Measurements from ENCODE around the gene OR2A5. TPM values are rescaled to one million over a fixed set of nuclear protein-coding genes. Genes with fewer than 3 reads are reported as not detected.

The OR2A5 gene, protein sequence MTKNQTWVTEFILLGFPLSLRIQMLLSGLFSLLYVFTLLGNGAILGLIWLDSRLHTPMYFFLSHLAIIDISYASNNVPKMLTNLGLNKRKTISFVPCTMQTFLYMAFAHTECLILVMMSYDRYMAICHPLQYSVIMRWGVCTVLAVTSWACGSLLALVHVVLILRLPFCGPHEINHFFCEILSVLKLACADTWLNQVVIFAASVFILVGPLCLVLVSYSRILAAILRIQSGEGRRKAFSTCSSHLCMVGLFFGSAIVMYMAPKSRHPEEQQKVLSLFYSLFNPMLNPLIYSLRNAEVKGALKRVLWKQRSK
- not detected for total RNA-seq

DNA sequence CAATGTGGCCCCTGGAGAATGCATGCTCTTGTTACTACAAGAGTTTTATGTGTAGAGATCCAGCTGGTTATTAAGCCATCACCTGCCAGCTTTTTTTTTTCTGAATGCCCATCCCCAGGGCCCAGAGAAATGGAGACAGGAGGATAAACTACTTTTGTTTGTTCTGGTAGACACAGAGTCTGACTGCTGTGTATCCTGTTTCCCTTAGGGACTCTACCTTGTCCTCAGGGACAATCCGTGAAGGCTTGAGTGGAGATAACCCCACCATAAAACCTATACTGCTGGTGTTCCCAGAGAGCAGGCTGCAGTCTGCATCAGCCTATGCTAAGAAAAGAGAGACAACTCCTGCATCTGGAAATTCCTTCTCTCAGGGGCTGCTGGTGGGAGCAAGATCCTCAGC lies at the start of gene OR2A5:
TSS of gene OR2A5 (plus strand) at position 301 of the 400 bp plus-strand sequence. CDS start 1,454 bp downstream, outside the sequence.
- Histone ChIP-seq H3K9me3 (no peaks in the 10 kb centered on the region), H3K27me3 (no peaks in the 10 kb centered on the region), H3K27ac (no peak within 1 kb of the TSS), H3K4me1 (no peaks in the 10 kb centered on the region), H3K36me3 (no peaks in the 10 kb centered on the region), H3K4me3 (no peak within 1 kb of the TSS)
- ATAC-seq: no peak
- in situ Hi-C loops (cut with MboI; ENCODE audit: low sequenced_read_pairs in 4 of 4): no loop called here
- DNase-seq: no peak
- TF ChIP-seq POLR2A (IDR thresholded peaks at IDR 0.05): no peak
- TF ChIP-seq, protein P1, sequence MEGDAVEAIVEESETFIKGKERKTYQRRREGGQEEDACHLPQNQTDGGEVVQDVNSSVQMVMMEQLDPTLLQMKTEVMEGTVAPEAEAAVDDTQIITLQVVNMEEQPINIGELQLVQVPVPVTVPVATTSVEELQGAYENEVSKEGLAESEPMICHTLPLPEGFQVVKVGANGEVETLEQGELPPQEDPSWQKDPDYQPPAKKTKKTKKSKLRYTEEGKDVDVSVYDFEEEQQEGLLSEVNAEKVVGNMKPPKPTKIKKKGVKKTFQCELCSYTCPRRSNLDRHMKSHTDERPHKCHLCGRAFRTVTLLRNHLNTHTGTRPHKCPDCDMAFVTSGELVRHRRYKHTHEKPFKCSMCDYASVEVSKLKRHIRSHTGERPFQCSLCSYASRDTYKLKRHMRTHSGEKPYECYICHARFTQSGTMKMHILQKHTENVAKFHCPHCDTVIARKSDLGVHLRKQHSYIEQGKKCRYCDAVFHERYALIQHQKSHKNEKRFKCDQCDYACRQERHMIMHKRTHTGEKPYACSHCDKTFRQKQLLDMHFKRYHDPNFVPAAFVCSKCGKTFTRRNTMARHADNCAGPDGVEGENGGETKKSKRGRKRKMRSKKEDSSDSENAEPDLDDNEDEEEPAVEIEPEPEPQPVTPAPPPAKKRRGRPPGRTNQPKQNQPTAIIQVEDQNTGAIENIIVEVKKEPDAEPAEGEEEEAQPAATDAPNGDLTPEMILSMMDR (IDR thresholded peaks at IDR 0.05 in 4 of 5, conservative IDR thresholded peaks at IDR 0.05 in 1 of 5): no peak
- intact Hi-C loops (cut with DNase I; ENCODE audit: low total_unique reads): no loop called here

DNA sequence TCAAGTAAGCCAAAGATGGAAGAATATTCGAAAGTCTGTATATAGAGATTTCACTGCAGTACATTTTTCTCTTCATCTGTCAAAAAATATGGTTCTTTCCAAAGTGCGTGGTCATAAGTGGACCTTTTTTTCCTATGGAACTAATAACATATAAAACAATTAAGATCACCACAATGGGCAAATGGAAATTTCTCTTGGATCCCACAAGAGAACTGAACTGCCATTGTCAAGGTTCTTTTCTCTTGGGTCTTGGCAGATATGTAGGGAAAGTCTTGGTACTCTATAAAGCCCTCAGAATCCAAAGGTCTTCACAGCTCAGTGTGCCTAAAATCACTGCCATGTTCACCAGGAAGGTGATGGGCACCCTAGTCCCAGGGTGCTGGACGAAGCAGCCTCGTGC lies 48.7 kb upstream of the OR2A5 start, which contains the start of gene OR6B1:
TSS of gene OR6B1 (plus strand) at position 301 of the 400 bp plus-strand sequence. CDS start 3,677 bp downstream, outside the sequence.
- H3K9me3 ChIP-seq: no peaks in the 10 kb centered on the region
- in situ Hi-C loops (cut with MboI; ENCODE audit: low sequenced_read_pairs in 4 of 4) (no loop called here), intact Hi-C loops (cut with DNase I; ENCODE audit: low total_unique reads) (no loop called here)
- ATAC-seq (no peak), DNase-seq (no peak)
- TF ChIP-seq, protein P1 (IDR thresholded peaks at IDR 0.05 in 4 of 5, conservative IDR thresholded peaks at IDR 0.05 in 1 of 5): no peak
- TF ChIP-seq POLR2A (IDR thresholded peaks at IDR 0.05): no peak
- H3K4me3 ChIP-seq: no peak within 1 kb of the TSS
- H3K27me3 ChIP-seq: no peaks in the 10 kb centered on the region
- no peaks in the 10 kb centered on the region for H3K36me3 ChIP-seq
- H3K4me1 ChIP-seq: no peaks in the 10 kb centered on the region
- H3K27ac ChIP-seq: no peak within 1 kb of the TSS

DNA sequence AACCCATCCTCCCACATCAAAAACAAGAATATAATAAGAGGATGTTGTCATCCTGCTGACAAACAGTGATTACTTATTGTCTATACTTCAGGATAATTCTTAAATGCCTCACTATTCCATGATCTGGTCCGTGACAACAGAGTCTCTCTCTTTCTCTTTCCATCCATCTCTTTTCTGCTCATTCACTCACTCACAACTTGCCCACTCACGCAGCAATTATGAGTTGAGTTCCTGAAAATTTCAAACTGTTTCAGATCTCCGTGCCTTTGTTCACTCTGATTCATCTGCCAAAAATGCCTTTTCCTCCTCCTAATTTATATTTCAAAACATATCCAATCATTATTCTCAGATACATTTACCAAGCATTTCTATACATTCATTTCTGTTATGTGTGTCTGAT lies 47.2 kb upstream of the OR2A5 start:
- ATAC-seq (no peak), DNase-seq (no peak)
- Histone ChIP-seq H3K4me1 (no peaks in the 10 kb centered on the region), H3K4me3 (no peak overlapping the region), H3K36me3 (no peaks in the 10 kb centered on the region), H3K9me3 (no peaks in the 10 kb centered on the region), H3K27ac (no peak overlapping the region), H3K27me3 (no peaks in the 10 kb centered on the region)
- in situ Hi-C loops (cut with MboI; ENCODE audit: low sequenced_read_pairs in 4 of 4): no loop called here
- intact Hi-C loops (cut with DNase I; ENCODE audit: low total_unique reads): no loop called here
- TF ChIP-seq, protein P1 (IDR thresholded peaks at IDR 0.05 in 4 of 5, conservative IDR thresholded peaks at IDR 0.05 in 1 of 5): no peak
- TF ChIP-seq POLR2A (IDR thresholded peaks at IDR 0.05): no peak

DNA sequence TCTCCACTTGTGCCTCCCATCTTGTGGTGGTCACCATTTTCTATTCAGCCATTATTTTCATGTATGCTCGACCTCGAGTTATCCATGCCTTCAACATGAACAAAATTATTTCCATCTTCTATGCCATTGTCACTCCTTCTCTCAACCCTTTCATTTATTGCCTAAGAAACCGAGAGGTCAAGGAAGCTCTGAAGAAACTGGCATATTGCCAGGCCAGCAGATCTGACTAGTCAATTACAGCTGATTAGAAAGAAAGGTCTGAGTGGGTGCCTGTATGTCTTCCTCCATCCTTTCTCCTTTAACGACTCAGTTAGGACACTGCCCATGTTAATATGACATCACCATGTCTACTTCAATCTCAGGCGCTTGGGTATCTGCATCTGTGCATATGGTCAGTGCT lies 44.0 kb upstream of the OR2A5 start:
- in situ Hi-C loops (cut with MboI; ENCODE audit: low sequenced_read_pairs in 4 of 4): no loop called here
- intact Hi-C loops (cut with DNase I; ENCODE audit: low total_unique reads): no loop called here

More for the DNA sequence above, 44.0 kb upstream of the OR2A5 start:
- no peak overlapping the region for H3K27ac ChIP-seq
- no peaks in the 10 kb centered on the region for H3K36me3 ChIP-seq
- no peaks in the 10 kb centered on the region for H3K4me1 ChIP-seq
- ATAC-seq (no peak), DNase-seq (no peak)
- TF ChIP-seq, protein P1 (IDR thresholded peaks at IDR 0.05 in 4 of 5, conservative IDR thresholded peaks at IDR 0.05 in 1 of 5): no peak
- TF ChIP-seq POLR2A (IDR thresholded peaks at IDR 0.05): no peak
- no peaks in the 10 kb centered on the region for H3K9me3 ChIP-seq
- no peak overlapping the region for H3K4me3 ChIP-seq
- H3K27me3 ChIP-seq: no peaks in the 10 kb centered on the region
